GM12874 (cell line): ENCODE measurements around the gene SNRPA.

Source experiments
- TF ChIP-seq, protein P1 (sequence below): IDR thresholded peaks from 2 replicates; pipeline ENCODE4 v1.5.1; 2011; ENCODE audit warnings: low read depth, mild to moderate bottlenecking, control low read depth, low read length, moderate library complexity; ENCODE audit not compliant: insufficient read depth

Gene SNRPA

GRCh38 chr19:40705950-40706619, 44.9 kb upstream of the SNRPA start:
- TF ChIP-seq, protein P1, sequence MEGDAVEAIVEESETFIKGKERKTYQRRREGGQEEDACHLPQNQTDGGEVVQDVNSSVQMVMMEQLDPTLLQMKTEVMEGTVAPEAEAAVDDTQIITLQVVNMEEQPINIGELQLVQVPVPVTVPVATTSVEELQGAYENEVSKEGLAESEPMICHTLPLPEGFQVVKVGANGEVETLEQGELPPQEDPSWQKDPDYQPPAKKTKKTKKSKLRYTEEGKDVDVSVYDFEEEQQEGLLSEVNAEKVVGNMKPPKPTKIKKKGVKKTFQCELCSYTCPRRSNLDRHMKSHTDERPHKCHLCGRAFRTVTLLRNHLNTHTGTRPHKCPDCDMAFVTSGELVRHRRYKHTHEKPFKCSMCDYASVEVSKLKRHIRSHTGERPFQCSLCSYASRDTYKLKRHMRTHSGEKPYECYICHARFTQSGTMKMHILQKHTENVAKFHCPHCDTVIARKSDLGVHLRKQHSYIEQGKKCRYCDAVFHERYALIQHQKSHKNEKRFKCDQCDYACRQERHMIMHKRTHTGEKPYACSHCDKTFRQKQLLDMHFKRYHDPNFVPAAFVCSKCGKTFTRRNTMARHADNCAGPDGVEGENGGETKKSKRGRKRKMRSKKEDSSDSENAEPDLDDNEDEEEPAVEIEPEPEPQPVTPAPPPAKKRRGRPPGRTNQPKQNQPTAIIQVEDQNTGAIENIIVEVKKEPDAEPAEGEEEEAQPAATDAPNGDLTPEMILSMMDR = no peak

DNA sequence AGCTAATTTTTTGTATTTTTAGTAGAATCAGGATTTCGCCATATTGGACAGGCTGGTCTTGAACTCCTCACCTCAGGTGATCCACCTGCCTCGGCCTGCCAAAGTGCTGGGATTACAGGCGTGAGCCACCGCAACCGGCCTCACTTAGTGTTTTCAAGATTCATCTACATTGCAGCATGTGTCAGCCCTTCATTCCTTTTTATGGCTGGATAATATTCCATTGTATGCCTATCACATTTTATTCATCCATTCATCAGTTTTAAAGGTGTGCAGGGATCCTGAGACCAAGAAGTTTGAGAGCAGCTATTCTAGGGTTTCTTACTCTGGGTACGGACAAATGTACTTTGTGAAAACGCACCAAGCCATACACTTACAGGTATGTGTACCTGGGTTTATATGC, 43.4 kb upstream of the SNRPA start:
- TF ChIP-seq, protein P1 = no peak

DNA sequence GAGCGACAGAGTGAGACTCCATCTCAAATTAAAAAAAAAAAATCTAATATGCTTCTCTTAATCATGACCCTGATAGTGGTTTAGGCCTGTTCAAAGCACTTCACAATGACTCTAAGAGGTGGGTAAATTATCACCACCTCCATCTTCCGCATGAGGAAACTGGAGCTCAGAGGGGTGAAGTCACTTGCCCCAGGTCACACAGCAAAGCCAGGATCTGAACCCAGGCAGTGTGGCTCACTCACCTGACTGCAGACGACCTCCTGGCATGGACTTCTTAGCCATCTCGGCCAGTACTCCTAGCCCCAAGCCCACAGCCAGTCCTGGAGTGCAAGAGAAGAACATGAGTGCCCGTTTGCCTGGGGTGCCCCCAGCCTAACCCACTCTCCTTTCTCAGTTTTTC, 41.2 kb upstream of the SNRPA start:
- TF ChIP-seq, protein P1 = no peak

DNA sequence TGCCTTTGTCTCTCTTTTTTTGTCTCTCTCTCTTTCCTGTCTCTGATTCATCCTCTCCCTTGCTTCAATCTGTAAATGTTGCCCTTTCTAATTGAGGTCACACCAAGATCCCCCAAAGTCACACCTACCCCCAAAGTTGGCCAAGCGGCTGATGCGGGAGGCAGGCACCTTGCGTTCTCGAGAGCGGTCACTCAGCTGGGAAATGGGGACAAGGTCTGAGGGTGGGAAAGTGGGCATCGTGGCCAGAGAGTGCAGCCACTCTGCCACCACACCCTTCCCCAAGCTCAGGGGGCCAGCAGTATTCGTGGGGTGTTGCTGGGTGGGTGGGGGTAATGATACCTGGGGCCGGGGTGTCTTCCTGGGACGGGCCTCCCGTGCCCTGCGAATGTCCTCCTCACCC, 37.1 kb upstream of the SNRPA start:
- TF ChIP-seq, protein P1 = no peak

DNA sequence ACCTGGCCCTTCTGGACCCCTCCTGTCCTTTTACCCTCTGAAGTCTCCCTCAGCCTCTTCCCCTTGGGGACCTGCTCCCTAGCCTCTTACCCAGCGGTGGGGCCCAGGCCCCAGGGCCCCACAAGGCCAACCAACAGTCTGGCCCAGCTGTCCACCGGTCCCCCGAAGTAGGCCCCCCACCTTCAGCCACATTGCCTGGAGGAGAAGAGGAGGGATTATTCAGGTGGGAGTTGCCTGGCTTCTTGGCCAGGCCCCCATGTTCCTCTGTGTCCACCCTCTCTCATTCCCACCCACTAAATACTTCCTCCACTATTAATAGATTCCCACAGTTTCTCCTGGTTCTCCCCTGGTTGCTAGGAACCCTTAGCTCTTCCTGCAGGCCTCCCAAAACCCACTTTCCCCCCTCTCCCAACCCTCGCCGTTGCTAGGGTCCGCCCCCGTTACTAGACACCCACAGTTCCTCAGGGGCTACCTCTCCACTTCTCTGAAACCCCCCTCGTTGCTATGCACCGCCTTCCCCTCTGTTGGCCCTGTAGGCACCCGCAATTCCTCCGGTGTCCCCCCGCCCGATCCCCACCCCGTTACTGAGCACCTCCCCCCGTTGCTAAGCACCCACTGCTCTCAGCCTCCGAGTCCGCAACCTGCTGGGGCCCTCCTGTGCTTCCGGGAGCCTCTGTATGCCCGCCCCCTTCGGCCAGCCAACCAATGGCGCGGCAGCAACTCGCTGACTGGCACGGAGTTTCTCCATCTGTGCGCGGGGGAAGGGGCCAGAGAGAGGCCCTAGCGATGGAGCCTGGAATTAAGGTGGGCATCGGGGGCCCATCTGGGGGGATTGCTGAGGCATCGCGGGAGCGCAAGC, 36.3 kb upstream of the SNRPA start:
- TF ChIP-seq, protein P1 = no peak

DNA sequence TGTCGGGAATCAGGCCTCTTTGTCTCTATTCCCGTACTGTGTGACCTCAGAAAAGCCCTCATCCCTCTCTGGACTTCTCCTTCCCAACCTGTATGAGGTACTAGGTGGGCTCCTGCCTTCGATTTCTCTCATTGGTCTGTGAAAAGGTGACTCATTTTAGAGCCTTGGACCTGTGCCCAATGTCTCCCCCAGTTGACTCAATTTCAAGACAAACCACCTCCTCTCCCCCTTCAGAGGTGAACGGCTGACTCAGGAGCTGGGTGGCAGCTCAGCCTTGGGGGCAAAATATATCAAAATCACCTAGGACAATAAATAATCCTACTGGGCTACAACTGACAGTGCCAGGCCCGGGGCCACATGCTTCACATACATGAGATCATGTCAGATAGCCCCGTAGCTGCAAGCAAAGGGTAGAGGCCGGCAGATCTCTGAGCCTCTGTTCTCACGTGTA, 34.9 kb upstream of the SNRPA start:
- TF ChIP-seq, protein P1 = no peak

DNA sequence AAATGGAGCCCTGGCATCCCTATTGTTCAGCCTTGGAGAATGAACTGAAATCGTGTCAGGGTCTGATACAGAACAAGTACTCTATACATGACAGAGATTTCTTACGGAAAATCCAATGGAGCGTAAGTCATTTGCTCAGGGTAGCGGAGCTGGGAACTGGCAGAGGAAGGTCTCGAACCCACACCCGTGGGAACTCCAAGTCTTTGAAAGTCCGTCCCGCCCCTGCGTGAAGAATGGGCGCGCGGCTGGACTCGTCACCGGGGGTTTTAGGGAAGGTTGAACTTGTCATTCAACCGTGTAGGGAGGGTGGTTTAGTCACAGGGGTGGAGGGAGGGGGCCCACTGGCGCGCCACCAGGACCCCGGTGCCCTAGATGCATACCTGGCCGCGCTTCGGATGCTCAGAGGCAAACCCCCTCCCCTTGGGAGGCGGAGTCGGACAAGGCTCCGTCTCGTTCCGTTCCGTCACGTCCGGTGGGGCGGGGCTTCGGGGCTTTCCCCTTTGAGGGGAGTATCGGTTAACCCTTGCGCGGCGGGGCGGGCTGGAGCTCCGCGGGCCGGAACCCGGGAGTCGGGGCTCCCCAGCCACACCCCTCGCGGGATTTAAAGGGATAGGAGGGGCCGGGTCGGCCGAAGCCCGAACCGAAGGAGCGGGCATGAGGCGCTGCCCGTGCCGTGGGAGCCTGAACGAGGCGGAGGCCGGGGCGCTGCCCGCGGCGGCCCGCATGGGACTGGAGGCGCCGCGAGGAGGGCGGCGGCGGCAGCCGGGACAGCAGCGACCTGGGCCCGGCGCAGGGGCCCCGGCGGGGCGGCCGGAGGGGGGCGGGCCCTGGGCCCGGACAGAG, 34.3 kb upstream of the SNRPA start, which contains the start of the genes COQ8B and ITPKC:
Gene COQ8B (minus strand): TSS at position 405 of the 843 bp plus-strand sequence. CDS start 2,254 bp downstream, outside the sequence.
Gene ITPKC (plus strand): TSS at position 631 of the 843 bp plus-strand sequence. CDS start 24 bp downstream, at position 655.
- TF ChIP-seq, protein P1 = 0 out of 2 replicates have a peak, but pooled peaks have one; percentile 12
